GM18499 (cell line): ENCODE data around the gene VAMP2.

Experiments used
- ATAC-seq: cut with Tn5 transposase; IDR thresholded peaks from one replicate; pipeline ENCODE4 v1.9.1; 2021; ENCODE audit warnings: moderate number of reproducible peaks; ENCODE audit not compliant: insufficient read depth, unreplicated experiment

The VAMP2 gene

DNA sequence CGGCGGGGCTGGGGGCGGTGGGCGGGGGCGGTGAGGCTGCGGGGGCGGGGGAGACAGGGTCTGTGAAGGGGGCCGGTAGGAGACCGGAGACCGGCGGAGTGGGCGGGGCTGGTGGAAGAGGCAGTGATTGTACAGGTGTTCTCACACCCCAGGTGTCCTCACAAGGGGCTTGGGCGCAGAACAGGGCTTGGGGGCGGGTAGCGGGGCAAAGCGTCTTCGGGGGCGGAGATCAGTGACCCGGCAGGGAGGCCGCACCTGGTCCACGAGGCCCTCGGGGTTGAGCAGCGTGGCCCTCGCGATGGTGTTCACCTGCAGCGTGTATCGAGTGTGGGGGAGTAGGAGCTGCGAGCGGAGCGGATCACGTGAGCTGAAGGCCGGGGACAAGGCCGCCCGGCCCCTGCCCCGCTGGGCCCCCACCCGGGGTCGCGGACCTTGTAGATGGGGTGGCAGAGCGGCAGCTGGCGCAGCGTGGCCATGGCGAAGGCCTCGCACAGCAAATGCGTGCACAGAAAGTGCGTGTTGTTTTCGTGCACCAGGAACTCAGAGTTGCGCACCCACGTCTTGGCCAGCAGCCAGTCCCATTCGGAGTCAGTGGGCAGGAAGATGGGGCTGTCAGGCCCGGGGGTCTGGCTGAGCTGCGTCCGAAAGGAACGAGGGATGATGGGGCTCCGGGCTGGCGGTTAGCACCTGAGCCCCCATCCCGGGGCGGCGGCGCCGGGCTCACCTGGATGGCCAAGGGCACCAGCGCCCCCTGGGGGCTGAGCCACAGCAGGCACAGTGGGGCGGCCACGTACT is 52.9 kb downstream of the VAMP2 start:
- no peak for ATAC-seq
